Fibroblast of the aortic adventitia (primary cell): Measurements from ENCODE around the gene BPIFB4. TPM values are rescaled to one million over a fixed set of nuclear protein-coding genes. Genes with fewer than 3 reads are reported as not detected.

Source experiments
- DNase-seq: peaks from one replicate; pipeline ENCODE4 v3.0.0-alpha.2; 2010; ENCODE audit warnings: low read depth
- H3K4me3 ChIP-seq: 2 replicates; pipeline ENCODE4 v1.5.1; 2011; ENCODE audit warnings: low read depth, mild to moderate bottlenecking, control low read depth, low read length, moderate library complexity
- total RNA-seq: library from RNA; depleted of rRNA; stranded (reverse); fragments of >200 nt; gene quantifications from 2 replicates; pipeline ENCODE4 v1.2.3, GENCODE V29; 2012; ENCODE audit warnings: low replicate concordance
- TF ChIP-seq, protein P1 (sequence below): IDR thresholded peaks from 2 replicates; pipeline ENCODE4 v1.5.1; 2011; ENCODE audit warnings: mild to moderate bottlenecking, low read length, control low read depth, inconsistent platforms; ENCODE audit not compliant: insufficient read depth

Gene BPIFB4
- total RNA-seq, 1 donor = not detected

DNA sequence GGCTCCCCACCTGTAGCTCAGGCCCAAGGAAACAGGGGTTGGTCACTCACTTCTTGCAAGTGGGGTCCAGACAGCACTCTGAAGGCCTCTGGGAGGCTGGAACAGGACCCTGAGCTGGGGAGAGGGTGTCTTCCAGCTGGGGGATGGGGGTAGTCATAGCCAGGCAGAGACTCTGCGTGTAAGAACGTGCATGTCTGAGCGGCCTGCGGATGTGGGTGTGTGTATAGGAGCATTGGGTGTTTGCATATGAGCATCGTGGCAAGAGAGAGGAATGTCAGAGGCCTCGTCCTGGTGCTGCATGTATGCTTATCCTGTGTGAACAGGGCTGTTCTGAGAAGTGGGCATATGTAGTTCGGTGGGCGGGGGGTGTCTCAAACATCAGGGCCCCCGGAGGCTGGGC, 13.7 kb upstream of the BPIFB4 start:
- no peak overlapping the region for H3K4me3 ChIP-seq
- DNase-seq = no peak
- TF ChIP-seq, protein P1, sequence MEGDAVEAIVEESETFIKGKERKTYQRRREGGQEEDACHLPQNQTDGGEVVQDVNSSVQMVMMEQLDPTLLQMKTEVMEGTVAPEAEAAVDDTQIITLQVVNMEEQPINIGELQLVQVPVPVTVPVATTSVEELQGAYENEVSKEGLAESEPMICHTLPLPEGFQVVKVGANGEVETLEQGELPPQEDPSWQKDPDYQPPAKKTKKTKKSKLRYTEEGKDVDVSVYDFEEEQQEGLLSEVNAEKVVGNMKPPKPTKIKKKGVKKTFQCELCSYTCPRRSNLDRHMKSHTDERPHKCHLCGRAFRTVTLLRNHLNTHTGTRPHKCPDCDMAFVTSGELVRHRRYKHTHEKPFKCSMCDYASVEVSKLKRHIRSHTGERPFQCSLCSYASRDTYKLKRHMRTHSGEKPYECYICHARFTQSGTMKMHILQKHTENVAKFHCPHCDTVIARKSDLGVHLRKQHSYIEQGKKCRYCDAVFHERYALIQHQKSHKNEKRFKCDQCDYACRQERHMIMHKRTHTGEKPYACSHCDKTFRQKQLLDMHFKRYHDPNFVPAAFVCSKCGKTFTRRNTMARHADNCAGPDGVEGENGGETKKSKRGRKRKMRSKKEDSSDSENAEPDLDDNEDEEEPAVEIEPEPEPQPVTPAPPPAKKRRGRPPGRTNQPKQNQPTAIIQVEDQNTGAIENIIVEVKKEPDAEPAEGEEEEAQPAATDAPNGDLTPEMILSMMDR = no peak

DNA sequence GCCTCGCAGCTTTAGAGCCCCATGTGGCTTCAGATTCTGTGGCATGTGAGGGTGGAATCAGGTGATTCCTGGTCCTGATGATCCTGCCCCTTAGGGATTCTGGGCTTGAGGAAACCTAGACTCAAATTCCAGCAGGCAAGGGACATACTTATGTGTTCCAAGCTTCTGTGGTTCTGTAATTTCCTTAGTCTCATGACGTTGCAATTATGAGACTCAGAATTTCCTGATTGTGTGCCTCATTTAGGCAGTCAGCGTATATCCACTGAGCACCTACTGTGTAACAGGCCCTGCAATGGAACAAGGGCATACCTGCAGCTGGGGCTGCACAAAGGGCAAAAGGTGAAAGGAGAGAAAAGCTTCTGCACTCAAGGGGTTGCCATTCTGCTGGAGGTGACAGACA, 11.6 kb upstream of the BPIFB4 start:
- no peak for DNase-seq
- no peak overlapping the region for H3K4me3 ChIP-seq
- TF ChIP-seq, protein P1 = no peak

DNA sequence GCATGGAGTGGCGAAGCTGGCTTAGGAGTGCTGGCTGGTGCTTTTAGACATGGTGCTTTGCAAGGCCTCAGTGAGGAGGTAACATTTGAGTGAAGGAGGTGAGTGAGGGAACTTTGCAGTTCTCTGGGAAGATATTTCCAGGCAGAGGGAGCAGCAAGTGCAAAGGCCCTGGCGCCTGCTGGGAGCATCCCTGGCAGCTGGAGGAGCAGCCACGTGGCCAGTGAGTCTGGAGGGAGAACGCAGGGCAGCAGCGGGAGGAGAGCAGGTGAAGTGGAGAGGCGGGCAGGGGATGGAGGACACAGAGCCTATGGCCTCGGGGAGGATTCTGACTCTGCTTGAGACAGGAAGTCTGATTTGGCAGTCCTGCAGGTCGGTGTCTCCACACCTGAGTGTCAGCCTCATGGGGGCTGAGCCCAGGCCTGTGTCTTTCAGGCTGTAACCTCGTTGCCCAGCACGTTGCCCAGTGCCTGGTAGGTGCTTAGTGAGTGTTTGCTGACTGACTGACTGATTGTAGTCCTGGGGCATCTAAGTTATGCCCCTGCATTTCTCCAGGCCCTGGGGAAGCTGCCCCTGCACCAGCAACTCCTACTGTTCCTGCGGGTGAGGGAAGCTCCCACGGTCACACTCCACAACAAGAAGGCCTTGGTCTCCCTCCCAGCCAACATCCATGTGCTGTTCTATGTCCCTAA, 11.0 kb upstream of the BPIFB4 start:
- no peak for DNase-seq
- TF ChIP-seq, protein P1 = no peak
- no peak overlapping the region for H3K4me3 ChIP-seq

DNA sequence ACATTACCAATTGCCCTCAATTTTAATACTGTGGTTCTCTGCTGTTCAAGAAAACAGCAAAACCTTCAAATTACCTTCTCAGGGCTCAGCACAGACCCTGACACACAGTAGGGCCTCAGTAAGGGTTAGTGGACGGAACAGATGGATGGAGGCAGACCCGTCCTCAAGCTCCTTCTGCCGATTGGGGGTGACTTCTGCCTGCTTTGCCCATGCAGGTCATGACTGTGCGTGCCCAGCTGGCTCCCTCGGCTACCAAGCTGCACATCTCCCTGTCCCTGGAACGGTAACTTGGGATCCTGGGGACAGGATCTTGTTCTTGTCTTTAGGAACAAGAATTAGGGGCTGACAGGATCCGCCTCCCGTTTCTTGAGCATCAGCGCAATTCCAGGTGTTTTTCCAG, 9.8 kb upstream of the BPIFB4 start:
- H3K4me3 ChIP-seq = no peak overlapping the region
- TF ChIP-seq, protein P1 = no peak
- DNase-seq = no peak

DNA sequence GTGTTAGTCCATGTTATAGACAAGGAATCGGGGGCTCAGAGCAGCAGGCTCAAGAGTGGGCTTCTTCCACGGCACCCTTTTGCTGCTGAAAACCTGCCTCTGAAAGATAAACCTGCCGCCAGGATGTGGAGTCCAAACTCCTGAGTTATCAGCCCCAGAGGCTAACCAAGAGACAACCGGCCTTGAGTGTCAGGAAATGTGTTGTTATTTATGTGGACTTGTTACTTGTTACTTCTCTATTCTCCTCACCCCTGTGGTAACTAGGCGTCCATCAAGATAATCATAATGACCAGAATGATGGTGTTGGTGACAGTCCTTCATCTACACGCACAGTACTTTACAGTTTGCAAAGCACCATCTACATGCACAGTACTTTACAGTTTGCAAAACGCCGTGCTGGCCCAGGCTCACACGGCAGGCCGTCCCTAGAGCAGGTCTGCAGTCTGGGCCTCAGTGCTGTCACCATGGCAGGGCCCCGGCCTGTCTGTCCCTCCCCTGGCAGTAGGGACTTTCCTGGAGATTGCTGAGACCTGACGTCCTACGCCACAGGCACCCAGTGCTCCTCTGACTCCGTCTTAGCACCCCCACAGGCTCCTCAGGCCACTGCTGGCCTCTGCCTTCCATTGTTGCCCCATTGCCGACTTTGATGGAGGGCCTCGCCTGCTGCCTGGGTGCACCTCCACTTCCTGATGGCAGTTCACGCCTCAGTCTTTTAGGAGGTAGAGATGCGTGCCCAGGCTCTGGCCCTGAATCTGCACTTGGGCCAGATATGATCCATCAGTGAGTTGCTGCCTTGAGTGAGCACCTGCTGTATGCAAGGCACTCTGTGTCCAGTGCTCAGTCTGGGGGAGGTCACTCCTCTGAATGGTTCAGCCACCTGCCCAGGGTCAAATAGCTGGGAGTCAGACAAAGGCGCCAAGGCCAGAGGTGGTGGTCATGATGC, 9.1 kb upstream of the BPIFB4 start:
- H3K4me3 ChIP-seq = no peak overlapping the region
- TF ChIP-seq, protein P1 = no peak

DNA sequence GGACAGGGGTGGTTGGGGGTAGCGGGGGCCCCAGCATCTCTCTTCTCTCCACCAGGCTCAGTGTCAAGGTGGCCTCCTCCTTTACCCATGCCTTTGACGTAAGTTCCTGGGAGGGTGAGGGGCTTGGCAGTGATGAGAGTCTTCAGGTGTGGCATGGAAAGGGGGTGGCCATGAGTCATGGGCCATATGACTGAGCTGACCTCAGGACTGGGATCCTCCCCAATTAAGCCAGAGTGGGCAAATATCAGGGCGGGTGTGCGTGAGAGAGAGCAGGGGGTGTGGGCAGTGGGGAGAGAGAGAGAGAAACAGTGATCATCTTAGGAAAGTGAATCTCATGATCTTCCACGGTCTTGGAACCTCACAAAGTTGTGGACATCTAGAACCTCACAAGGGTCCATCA, 8.2 kb upstream of the BPIFB4 start:
- TF ChIP-seq, protein P1 = no peak
- H3K4me3 ChIP-seq = no peak overlapping the region
- DNase-seq = no peak

More for the DNA sequence above, 9.1 kb upstream of the BPIFB4 start:
- DNase-seq = no peak
